Measurements from ENCODE around the gene CLCA2. TPM values are rescaled to one million over a fixed set of nuclear protein-coding genes. Genes with fewer than 3 reads are reported as not detected.

Gene CLCA2
- total and polyA plus RNA-seq, 2 of the 8 experiments (the other 6 are each of a cell fraction or from before 2014, with no cell fraction given) = not detected

DNA sequence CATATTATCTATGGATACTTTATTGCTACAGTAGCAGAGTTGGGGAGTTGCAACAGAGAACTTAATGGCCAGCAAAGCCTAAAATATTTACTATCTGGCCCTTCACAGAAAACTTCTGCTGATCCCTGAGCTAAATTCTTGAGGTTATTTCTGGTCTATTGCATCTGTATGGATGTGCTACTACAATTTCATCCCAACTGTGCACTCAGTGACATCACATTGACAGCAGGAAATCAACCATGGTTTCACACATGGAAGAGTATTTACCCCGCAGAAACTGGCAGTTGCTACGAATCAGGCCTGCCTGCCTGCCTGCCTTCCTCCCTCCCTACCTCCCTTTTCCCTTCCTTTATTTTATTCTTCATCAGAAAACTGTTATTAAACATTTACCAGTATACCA lies 12.1 kb downstream of the CLCA2 start:
- Histone ChIP-seq H2BK12ac (ENCODE audit: low read depth, low read length) (no peak overlapping the region), H4K8ac (ENCODE audit: extremely low read depth, insufficient read depth, low read length) (no peak overlapping the region), H2BK120ac (replicated peaks; ENCODE audit: low read depth, low read length) (no peak overlapping the region), H3K14ac (ENCODE audit: insufficient read length) (no peak overlapping the region), H3K4me2 (ENCODE audit: insufficient read depth in 1 of 2, low read depth in 2 of 2, low read length in 2 of 2) (no peak overlapping the region), H2BK5ac (ENCODE audit: low read depth, low read length) (no peak overlapping the region), H3K18ac (ENCODE audit: extremely low read depth, low read length) (no peak overlapping the region), H4K5ac (ENCODE audit: insufficient read length, low read depth, low read length) (no peak overlapping the region), H3K4me1 (replicated peaks in 1 of 4; ENCODE audit: control insufficient read depth in 3 of 4, insufficient read depth in 4 of 4, low read length in 3 of 4) (no peaks in the 10 kb centered on the region), H2AFZ (ENCODE audit: low read length) (no peak overlapping the region), H2BK15ac (ENCODE audit: low read length) (no peak overlapping the region), H3K56ac (replicated peaks; ENCODE audit: insufficient read length, low read depth, low read length) (no peak overlapping the region), H3K4ac (replicated peaks; ENCODE audit: insufficient read length, low read depth, low read length) (no peak overlapping the region), H3K36me3 (ENCODE audit: control insufficient read depth in 2 of 4, insufficient read depth in 4 of 4, low read length in 3 of 4) (no peaks in the 10 kb centered on the region), H2AK5ac (ENCODE audit: low read depth, low read length) (no peak overlapping the region), H3K79me1 (ENCODE audit: low read depth, low read length) (no peaks in the 10 kb centered on the region), H2BK20ac (ENCODE audit: low read length) (no peak overlapping the region), H3K9ac (replicated peaks in 1 of 4; ENCODE audit: extremely low read depth in 1 of 4, low read depth in 3 of 4, low read length in 3 of 4) (no peak overlapping the region), H3K9me3 (ENCODE audit: insufficient read depth in 2 of 2, low read depth in 1 of 2, low read length in 1 of 2) (no peaks in the 10 kb centered on the region), H3K4me3 (ENCODE audit: extremely low read depth in 1 of 4, insufficient read depth in 2 of 4, low read depth in 3 of 4, low read length in 4 of 4) (no peak overlapping the region), H3K27me3 (replicated peaks in 1 of 4; ENCODE audit: control insufficient read depth in 3 of 4, extremely low read depth in 1 of 4, insufficient read depth in 3 of 4, low read length in 3 of 4) (no peaks in the 10 kb centered on the region), H3K23ac (ENCODE audit: insufficient read length) (no peak overlapping the region), H4K20me1 (replicated peaks in 1 of 2; ENCODE audit: control insufficient read depth in 1 of 2, insufficient read depth in 2 of 2, low read length in 2 of 2) (no peaks in the 10 kb centered on the region), H3K79me2 (ENCODE audit: control insufficient read depth in 1 of 2, insufficient read depth in 2 of 2, low read length in 2 of 2) (no peaks in the 10 kb centered on the region), H4K91ac (replicated peaks; ENCODE audit: insufficient read length, low read length) (no peak overlapping the region), H3K27ac (ENCODE audit: low read depth, low read length) (no peak overlapping the region), H3K23me2 (ENCODE audit: low read depth, low read length) (no peaks in the 10 kb centered on the region)
- no peak for DNase-seq (ENCODE audit: low read depth in 1 of 2, low spot score in 2 of 2)
- TF ChIP-seq EZH2 (IDR thresholded peaks at IDR 0.05; ENCODE audit: low read depth, low read length, severe bottlenecking) (no peak), RFX5 (IDR thresholded peaks at IDR 0.05; ENCODE audit: borderline replicate concordance, low read depth, low read length) (no peak), SIN3A (conservative IDR thresholded peaks at IDR 0.05 in 1 of 2, IDR thresholded peaks at IDR 0.05 in 1 of 2; ENCODE audit: low read depth in 1 of 2, low read length in 2 of 2) (no peak), SUZ12 (IDR thresholded peaks at IDR 0.05; ENCODE audit: low read length) (no peak), POU5F1 (IDR thresholded peaks at IDR 0.05; ENCODE audit: low read depth, low read length) (no peak)
- POLR2A ChIA-PET (ENCODE audit: partially characterized antibody) = no interaction called here
- CTCF ChIA-PET (ENCODE audit: partially characterized antibody) = interaction anchor here (0.6 to 2.4 kb wide), 6 partner anchors 10 to 375 kb away, joined by 3 to 7 read pairs (median 4); no protein-coding TSS in a partner anchor
- WGBS, 2 experiments (ENCODE audit: extremely low coverage in 1 of 2, insufficient coverage in 1 of 2, insufficient read length in 1 of 2, insufficient replicate concordance in 2 of 2, low coverage in 1 of 2, low lambda C conversion rate in 2 of 2, missing lambda C conversion rate in 1 of 2) = 100% methylated on average over 2 of the region's 2 CpGs; no CpG with 5 or more reads in 1 of the 2 experiments
- no peak for FAIRE-seq

All from H1 (cell line).